Measurements from ENCODE around the gene AMN. TPM values are rescaled to one million over a fixed set of nuclear protein-coding genes. Genes with fewer than 3 reads are reported as not detected.
A peak's percentile ranks its signal among the peaks of the same experiment; 100 is the strongest.
"Not testable (repeated sequence)": the region's sequence is repeated elsewhere in the genome, so short reads cannot be mapped to it uniquely, and the experiment has no call there.

The AMN gene
- total RNA-seq, 2 donors from 2014 or later = 3.2 to 3.9 TPM

DNA sequence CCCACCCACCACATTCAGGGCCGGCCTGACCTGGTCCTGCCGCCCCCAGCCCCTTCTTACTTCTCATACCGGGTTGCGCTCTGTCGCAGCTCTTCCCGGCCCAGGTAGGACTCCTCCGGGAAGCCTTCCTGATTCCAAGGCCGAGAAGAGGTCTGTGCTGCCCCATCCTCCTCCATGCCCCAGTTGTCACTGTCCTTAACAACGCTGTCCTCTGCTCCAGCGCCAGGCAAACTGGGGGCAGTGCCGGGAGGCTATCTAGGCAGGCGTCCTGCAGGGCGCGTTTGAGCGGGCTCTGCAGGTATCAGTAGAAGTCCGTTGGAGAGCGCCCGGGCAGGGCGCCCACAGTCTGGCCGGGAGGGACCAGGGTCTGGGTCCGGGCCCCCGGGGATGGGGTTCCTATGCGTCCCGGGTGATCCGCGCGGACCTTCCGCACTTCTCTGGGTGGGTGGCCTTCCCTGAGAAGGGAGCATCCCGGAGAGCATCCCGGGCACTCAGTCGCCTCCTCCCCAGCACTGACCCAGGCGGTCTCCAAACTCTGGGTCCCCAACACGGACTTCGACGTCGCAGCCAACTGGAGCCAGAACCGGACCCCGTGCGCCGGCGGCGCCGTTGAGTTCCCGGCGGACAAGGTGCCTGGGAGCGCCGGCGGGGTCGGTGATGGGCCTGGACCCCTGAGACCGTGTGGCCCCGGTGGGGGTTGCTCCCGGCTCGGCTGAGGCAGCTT, 900 bp downstream of the AMN start:
- no peaks in the 10 kb centered on the region for H3K9me3 Mint-ChIP-seq
- no peaks in the 10 kb centered on the region for H3K4me1 Mint-ChIP-seq (ENCODE audit: low read depth)
- peak; percentile 10 to 16 for ATAC-seq (replicated peaks in 1 of 2)
- H3K27me3 Mint-ChIP-seq (ENCODE audit: low read depth) = peaks cover 30% of the 10 kb centered on the region
- no peak overlapping the region for H3K27ac Mint-ChIP-seq
- no peak for DNase-seq
- peak overlapping the region; percentile 55 to 58 for H3K4me3 Mint-ChIP-seq
- no peaks in the 10 kb centered on the region for H3K36me3 Mint-ChIP-seq (ENCODE audit: insufficient read depth in 2 of 2)

DNA sequence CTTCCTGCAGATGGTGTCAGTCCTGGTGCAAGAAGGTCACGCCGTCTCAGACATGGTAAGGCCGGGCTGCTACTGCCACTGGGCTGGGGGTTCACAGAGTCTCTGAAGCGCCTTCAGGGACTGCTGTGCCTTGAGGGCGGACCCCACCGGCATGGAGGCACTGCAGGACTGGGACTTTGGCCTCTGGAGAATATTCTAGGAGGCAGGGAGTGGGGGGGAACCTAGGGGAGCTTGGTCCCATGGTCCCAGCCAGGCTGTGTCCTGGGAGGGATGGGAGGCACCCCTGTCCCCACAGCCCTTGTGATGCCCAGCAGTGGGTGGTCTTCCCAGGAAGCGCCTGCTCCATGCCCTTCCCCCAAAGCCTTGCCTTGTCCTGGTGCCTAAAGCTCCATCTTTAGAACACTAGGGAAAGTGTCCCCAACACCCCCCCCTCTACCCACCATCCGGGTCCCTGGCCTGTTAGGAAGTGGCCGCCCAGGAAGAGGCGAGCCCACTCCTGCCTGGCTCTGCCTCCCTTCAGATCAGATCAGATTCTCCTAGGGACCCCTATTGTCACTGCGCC, 1.5 kb downstream of the AMN start:
- DNase-seq = no peak
- ATAC-seq (replicated peaks in 1 of 2) = peak in 1 of 2 donors; percentile 2
- Mint-ChIP-seq H3K9me3 (no peaks in the 10 kb centered on the region), H3K27ac (no peak overlapping the region), H3K4me3 (peak overlapping the region in 1 of 2 donors; percentile 27), H3K4me1 (ENCODE audit: low read depth) (no peaks in the 10 kb centered on the region), H3K27me3 (ENCODE audit: low read depth) (peaks cover 30% of the 10 kb centered on the region), H3K36me3 (ENCODE audit: insufficient read depth in 2 of 2) (no peaks in the 10 kb centered on the region)

DNA sequence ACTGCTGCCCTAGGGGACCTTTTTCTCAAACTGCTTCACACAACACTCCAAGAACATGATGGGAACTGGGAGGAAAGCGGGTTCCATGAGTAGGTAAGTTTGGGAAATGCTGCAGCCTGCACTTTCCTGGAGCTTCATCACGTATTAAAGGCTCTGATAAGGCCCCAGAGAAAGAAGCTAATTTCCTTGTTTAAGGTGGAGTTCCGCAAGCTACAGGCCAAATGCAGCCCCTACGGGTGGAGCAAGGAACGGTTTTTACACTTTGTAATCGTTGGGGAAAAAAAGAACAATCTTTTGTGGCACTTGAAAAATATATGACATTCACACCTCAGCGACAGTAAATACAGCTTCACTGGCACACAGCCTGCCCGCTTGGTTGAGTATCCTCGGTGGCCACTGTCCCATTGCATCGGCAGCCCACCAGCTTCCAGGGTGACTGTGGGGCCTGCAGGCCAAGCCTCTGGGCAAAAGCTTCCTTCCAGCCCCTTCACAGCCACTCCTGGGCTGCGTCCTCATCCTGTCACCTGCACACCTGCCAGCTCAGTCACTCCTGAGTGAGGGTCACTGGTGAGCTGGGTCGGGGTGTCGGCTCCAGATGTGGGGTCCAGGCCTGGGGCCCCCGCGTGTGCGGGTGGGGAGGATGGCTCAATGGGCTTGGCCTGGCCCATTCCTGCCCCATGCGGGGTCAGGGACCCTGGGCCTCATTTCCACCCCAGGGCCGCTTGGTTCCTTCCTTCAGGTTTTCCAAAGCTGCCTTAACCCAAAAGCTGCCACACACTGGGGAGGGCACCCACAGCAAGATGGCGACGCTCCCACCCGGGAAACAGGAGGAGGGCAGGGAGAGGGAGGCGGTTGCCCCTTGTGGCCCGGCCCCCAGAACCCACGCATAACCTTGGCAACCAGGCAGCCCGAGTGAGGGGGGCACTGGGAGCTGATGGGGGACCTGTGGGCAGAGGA, 2.4 kb downstream of the AMN start:
- no peaks in the 10 kb centered on the region for H3K9me3 Mint-ChIP-seq
- peaks cover 30% of the 10 kb centered on the region for H3K27me3 Mint-ChIP-seq (ENCODE audit: low read depth)
- DNase-seq (no peak), ATAC-seq (replicated peaks in 1 of 2) (no peak)
- no peaks in the 10 kb centered on the region for H3K4me1 Mint-ChIP-seq (ENCODE audit: low read depth)
- no peaks in the 10 kb centered on the region for H3K36me3 Mint-ChIP-seq (ENCODE audit: insufficient read depth in 2 of 2)
- H3K27ac Mint-ChIP-seq = no peak overlapping the region
- no peak overlapping the region for H3K4me3 Mint-ChIP-seq

DNA sequence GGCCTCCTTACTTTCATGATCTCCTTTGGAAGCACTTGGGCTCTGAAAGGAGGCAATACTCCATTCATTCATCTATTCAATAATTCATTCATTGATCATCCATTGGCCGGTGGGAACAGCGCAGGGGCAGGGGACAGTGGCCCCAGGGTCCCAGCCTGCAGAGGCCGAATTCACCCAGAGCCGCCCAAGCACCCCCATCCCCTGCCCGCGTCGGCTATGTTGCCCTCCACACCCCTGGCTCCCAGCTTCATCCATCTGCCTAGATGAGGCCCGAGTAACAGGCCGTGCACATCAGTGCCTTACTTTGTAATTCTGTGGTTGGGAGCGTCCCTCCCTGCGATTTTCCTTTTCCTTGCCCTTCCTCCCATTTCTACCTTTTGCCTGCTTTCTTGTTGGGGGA, 3.2 kb downstream of the AMN start:
- no peak for DNase-seq
- Mint-ChIP-seq H3K27ac (no peak overlapping the region), H3K27me3 (ENCODE audit: low read depth) (peaks cover 30% of the 10 kb centered on the region), H3K4me3 (no peak overlapping the region), H3K4me1 (ENCODE audit: low read depth) (no peaks in the 10 kb centered on the region), H3K36me3 (ENCODE audit: insufficient read depth in 2 of 2) (no peaks in the 10 kb centered on the region), H3K9me3 (no peaks in the 10 kb centered on the region)
- no peak for ATAC-seq (replicated peaks in 1 of 2)

DNA sequence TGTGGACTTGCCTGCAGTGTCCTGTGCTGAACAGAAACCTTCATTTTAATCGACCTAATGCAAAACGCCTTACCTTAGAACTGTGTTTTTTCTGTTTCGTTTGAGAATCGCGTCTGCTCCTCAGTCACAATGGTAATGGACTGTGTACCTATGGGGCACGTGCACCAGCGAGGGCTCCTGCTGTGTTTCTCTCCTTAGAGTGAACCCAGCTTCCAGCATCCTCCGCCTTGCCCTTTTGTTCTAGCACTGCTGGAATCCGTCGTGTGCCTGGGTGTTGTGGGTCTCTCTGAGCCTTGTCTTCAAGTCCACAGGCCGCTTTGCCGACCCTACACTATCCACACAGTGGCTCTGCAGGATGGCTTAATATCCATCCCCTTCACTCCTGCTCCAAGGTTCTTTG, 3.6 kb downstream of the AMN start:
- Mint-ChIP-seq H3K9me3 (no peaks in the 10 kb centered on the region), H3K36me3 (ENCODE audit: insufficient read depth in 2 of 2) (no peaks in the 10 kb centered on the region), H3K27me3 (ENCODE audit: low read depth) (peaks cover 30% of the 10 kb centered on the region), H3K4me1 (ENCODE audit: low read depth) (no peaks in the 10 kb centered on the region), H3K27ac (no peak overlapping the region), H3K4me3 (no peak overlapping the region)
- no peak for ATAC-seq (replicated peaks in 1 of 2)
- no peak for DNase-seq

DNA sequence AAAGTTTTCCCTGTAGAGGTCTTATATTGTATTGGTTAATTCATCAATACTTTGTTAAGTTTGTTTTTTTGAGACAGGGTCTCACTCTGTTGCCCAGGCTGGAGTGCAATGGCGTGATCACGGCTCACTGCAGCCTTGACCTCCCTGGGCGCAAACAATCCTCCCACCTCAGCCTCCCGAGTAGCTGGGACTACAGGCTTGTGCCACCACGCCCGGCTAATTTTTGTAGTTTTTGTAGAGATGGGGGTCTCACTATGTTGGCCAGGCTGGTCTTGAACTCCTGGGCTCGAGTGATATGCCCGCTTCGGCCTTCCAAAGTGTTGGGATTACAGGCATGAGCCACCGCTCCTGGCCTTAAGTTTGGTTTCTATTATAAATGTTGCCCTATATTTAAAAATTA, 4.4 kb downstream of the AMN start:
- not testable (repeated sequence) for H3K4me3 Mint-ChIP-seq; H3K4me1 Mint-ChIP-seq (ENCODE audit: low read depth); DNase-seq; H3K9me3 Mint-ChIP-seq; ATAC-seq (replicated peaks in 1 of 2); H3K36me3 Mint-ChIP-seq (ENCODE audit: insufficient read depth in 2 of 2); H3K27ac Mint-ChIP-seq
- peaks cover 30% of the 10 kb centered on the region for H3K27me3 Mint-ChIP-seq (ENCODE audit: low read depth)

DNA sequence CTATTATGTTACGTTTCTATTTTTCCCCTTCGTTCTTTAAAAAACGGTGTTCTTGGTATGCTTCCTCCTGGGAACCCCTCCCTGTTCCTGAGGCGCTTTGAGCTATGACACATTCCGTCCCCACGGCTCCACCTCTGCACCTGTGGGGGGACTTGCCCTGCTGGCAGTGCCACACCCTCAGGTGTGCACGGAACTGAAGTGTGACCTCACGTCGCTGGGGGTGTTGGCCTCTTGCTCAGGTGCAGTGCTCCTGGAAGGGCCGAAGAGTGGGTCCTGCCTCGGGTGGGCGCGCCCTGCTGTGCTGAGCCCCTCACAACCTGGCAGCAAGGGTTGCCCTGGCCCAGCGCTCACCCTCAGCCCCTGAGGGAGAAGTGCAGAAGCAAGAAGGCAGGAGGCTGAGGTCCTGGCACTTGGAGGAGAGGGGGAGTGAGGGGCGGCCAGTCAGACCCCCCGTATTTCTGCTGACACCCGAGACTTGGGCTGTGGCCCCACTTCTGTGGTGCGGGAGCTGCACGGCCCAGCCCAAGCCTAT, 4.9 kb downstream of the AMN start:
- peak overlapping the region in 1 of 2 donors; percentile 45 for H3K4me3 Mint-ChIP-seq
- no peak overlapping the region for H3K27ac Mint-ChIP-seq
- H3K27me3 Mint-ChIP-seq (ENCODE audit: low read depth) = peaks cover 30% of the 10 kb centered on the region
- DNase-seq (no peak), ATAC-seq (replicated peaks in 1 of 2) (no peak)
- no peaks in the 10 kb centered on the region for H3K4me1 Mint-ChIP-seq (ENCODE audit: low read depth)
- H3K9me3 Mint-ChIP-seq = no peaks in the 10 kb centered on the region
- no peaks in the 10 kb centered on the region for H3K36me3 Mint-ChIP-seq (ENCODE audit: insufficient read depth in 2 of 2)

DNA sequence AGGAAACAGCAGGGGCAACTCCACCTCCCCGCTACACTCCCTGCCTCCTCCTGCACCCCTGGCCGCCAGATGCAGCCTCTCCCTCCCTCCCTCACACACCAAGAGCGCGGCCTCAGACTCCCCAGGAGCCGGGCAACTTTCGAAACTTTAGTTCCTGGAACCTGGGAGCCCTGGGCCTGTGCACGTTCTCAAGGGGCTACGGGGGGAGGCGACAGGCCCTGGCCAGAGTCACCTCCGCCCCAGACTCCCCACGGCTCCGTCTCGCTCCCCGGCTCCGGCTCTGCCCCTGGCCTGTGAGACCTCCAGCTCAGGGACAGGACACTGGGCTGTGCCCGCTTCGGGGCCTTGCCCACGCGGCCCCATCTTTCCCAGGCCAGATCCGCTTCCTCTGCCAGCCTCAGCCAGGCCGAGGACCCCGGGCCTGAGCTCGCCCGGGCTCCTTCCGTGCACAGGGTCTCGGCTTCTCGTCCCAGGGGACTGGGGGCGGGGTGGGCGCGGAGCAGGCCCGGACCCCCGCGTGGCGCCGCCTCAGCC, 5.5 kb downstream of the AMN start:
- Mint-ChIP-seq H3K4me1 (ENCODE audit: low read depth) (no peaks in the 10 kb centered on the region), H3K9me3 (no peaks in the 10 kb centered on the region), H3K27me3 (ENCODE audit: low read depth) (peaks cover 30% of the 10 kb centered on the region), H3K36me3 (ENCODE audit: insufficient read depth in 2 of 2) (no peaks in the 10 kb centered on the region), H3K4me3 (peak overlapping the region in 1 of 2 donors; percentile 67), H3K27ac (no peak overlapping the region)
- DNase-seq (no peak), ATAC-seq (replicated peaks in 1 of 2) (peak; percentile 3 to 8)

DNA sequence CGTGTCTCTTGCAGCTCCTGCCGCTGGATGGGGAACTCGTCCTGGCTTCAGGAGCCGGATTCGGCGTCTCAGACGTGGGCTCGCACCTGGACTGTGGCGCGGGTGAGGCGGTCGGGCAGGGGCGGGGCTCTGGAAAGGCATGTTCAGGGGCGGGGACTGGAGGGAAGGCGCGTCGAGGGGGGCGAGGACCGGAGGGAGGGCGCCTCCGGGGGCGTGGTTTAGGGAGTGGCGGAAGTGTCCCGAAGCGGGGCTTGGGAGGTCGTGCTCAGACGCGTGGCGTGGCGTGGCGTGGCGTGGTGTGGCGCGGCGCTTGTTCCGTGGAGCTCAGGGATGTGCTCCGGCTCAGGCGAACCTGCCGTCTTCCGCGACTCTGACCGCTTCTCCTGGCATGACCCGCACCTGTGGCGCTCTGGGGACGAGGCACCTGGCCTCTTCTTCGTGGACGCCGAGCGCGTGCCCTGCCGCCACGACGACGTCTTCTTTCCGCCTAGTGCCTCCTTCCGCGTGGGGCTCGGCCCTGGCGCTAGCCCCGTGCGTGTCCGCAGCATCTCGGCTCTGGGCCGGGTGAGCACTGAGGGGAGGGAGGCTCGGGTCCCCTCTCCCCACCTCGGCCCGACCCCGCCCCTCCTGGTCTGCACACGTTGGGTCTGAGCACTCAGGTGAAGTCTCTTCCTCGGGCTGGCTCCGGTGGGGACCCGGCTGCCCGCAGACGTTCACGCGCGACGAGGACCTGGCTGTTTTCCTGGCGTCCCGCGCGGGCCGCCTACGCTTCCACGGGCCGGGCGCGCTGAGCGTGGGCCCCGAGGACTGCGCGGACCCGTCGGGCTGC, 6.2 kb downstream of the AMN start:
- peak overlapping the region; percentile 67 for H3K4me3 Mint-ChIP-seq
- H3K4me1 Mint-ChIP-seq (ENCODE audit: low read depth) = no peaks in the 10 kb centered on the region
- ATAC-seq (replicated peaks in 1 of 2) (peak; percentile 41 to 65), DNase-seq (peak; percentile 70 to 75)
- H3K36me3 Mint-ChIP-seq (ENCODE audit: insufficient read depth in 2 of 2) = no peaks in the 10 kb centered on the region
- H3K9me3 Mint-ChIP-seq = no peaks in the 10 kb centered on the region
- peaks cover 30% of the 10 kb centered on the region for H3K27me3 Mint-ChIP-seq (ENCODE audit: low read depth)
- no peak overlapping the region for H3K27ac Mint-ChIP-seq

DNA sequence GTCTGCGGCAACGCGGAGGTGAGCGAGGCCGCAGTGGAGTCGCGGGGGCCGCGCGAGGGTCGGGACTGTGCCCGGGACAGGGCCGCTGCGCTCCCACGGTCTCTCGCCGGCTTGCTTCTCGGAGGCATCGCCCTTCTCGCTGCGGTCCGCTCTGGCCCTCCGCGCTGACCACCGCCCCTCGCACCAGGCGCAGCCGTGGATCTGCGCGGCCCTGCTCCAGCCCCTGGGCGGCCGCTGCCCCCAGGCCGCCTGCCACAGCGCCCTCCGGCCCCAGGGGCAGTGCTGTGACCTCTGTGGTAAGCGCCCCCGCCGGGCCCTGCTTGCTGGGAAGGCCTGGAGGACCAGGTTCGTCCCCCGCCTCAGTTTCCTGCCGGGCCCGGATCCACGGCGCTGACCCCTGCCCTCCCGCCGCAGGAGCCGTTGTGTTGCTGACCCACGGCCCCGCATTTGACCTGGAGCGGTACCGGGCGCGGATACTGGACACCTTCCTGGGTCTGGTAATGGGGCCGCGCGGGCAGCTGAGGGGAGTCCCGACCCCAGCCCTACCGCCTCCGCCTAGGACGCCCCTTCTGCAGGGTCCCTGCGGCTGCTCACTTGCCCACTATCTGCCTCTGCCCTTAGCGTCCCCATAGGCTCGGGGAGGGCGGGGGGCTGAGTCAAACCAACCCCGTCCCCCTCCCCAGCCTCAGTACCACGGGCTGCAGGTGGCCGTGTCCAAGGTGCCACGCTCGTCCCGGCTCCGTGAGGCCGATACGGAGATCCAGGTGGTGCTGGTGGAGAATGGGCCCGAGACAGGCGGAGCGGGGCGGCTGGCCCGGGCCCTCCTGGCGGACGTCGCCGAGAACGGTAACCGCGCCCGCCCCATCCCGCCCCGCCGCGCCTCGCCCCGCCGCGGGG, 7.0 kb downstream of the AMN start:
- no peaks in the 10 kb centered on the region for H3K9me3 Mint-ChIP-seq
- H3K27me3 Mint-ChIP-seq (ENCODE audit: low read depth) = peaks cover 25% of the 10 kb centered on the region
- no peak for DNase-seq
- no peaks in the 10 kb centered on the region for H3K36me3 Mint-ChIP-seq (ENCODE audit: insufficient read depth in 2 of 2)
- peak overlapping the region; percentile 61 to 67 for H3K4me3 Mint-ChIP-seq
- H3K4me1 Mint-ChIP-seq (ENCODE audit: low read depth) = no peaks in the 10 kb centered on the region
- ATAC-seq (replicated peaks in 1 of 2) = no peak
- H3K27ac Mint-ChIP-seq = no peak overlapping the region

DNA sequence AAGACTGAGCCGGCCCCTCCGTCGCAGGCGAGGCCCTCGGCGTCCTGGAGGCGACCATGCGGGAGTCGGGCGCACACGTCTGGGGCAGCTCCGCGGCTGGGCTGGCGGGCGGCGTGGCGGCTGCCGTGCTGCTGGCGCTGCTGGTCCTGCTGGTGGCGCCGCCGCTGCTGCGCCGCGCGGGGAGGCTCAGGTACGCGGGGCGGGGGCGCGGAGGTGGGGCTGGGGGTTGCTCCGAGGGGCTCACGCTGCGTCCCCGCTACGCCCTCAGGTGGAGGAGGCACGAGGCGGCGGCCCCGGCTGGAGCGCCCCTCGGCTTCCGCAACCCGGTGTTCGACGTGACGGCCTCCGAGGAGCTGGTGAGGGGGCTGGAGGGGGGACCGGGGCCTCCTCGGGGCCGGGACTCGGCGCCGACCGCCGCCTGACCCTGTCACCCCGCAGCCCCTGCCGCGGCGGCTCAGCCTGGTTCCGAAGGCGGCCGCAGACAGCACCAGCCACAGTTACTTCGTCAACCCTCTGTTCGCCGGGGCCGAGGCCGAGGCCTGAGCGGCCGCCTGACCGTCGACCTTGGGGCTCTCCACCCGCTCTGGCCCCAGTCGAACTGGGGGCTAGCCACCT, 7.8 kb downstream of the AMN start:
- no peaks in the 10 kb centered on the region for H3K4me1 Mint-ChIP-seq (ENCODE audit: low read depth)
- no peaks in the 10 kb centered on the region for H3K36me3 Mint-ChIP-seq (ENCODE audit: insufficient read depth in 2 of 2)
- no peaks in the 10 kb centered on the region for H3K9me3 Mint-ChIP-seq
- no peak overlapping the region for H3K27ac Mint-ChIP-seq
- peak overlapping the region in 1 of 2 donors; percentile 8 for H3K4me3 Mint-ChIP-seq
- H3K27me3 Mint-ChIP-seq (ENCODE audit: low read depth) = peaks cover 22% of the 10 kb centered on the region
- ATAC-seq (replicated peaks in 1 of 2) = peak in 1 of 2 donors; percentile 2
- DNase-seq = no peak

All from activated T-cell treated with anti-CD3 and anti-CD28 coated beads, Interleukin-2, amount 50 U/mL, for 72 hours (primary cell).